Activated T-cell treated with anti-CD3 and anti-CD28 coated beads for 24 hours (primary cell): ENCODE data around the gene ANAPC16.
A peak's percentile ranks its signal among the peaks of the same experiment; 100 is the strongest.
"Not testable (repeated sequence)": the region's sequence is repeated elsewhere in the genome, so short reads cannot be mapped to it uniquely, and the experiment has no call there.

Experiments
- DNase-seq: peaks from one replicate; pipeline ENCODE4 v3.0.0-alpha.2; 2020; ENCODE audit warnings: low read depth

Gene ANAPC16

DNA sequence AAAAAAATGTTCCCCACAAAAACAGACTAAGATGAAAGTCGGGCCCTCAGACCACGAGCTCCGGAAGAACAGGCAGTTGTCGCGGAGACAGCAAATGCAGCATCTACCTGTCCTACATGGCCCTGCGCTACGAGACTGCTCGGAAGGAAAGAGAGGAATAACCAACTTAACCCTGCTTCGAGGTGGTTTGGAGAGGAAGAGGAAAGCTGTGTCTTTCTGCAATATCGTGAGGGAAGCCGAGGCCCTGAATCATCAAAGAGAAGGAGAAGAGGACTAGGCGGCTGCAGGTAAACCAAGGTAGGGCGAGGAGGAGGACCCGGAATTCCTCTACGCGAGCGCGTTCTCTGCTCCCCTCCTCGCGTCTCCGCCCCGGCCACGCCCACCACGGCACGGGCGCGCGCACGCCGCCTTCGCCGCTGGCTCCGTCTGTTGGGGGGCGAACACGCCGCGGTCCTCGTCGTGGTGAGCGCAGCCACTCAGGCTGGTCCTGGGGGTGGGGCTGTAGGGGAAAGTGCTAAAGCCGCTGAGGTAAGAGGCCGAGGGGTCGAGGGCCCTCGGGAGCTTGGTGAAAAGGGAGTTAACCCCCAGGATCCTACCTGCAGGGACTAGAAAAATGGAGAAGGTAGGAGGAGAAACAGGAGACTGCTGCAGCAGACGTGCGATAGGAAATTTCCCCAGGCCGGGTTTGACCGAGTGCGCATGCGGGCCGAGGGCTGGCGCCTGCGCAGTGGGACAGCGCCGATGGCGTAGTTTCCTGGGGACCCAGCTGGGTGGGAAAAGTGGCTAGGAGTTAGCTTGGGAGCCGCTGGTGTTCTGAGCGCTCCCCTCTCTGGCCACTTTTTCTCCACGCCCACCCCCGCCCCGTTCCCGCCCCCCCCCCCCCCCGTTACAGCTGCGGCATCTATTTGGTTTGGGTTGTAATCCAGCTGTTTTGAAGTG, at the start of gene ANAPC16, which contains the start of gene ASCC1:
TSS of gene ANAPC16 (plus strand) at position 402 of the 939 bp plus-strand sequence. CDS start 7,903 bp downstream, outside the sequence.
TSS of gene ASCC1 (minus strand) at position 666 of the 939 bp plus-strand sequence. CDS start 2,978 bp downstream, outside the sequence.
- peak; percentile 92 for DNase-seq

DNA sequence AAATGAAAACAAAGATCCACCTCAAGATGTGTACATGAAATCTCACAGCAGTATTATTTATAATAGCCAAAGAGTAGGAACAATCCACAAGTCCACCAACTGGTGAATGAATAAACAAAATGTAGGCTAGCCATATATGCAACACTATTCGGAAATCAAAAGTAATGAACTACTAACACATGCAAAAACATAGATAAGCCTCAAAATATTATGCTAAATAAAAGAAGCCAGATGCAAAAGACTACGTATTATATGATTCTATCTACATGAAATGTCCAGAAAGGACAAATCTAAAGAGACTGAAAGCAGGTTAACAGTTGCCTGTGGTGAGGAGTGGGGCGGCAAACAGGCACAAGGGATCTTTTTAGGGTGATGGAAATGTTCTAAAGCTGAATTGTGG, 48.7 kb upstream of the ANAPC16 start:
- no peak for DNase-seq

DNA sequence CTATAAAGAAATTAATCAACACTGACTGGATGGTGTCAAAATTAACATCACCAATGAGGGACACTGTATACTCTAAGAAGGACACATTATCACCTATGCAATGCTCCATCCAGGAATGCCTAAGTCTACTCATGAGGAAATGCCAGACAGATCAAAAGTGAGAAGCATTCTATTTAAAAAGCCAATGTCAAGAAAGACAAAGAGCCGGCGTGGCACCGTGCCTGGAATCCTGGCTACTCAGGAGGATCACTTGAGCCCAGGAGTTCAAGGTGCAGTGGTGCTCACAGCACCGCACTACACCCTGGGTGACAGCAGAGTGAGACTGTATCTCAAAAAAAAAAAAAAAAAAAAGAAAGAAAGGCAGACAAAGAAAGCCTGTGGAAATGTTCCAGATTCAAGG, 45.5 kb upstream of the ANAPC16 start:
- DNase-seq = no peak

DNA sequence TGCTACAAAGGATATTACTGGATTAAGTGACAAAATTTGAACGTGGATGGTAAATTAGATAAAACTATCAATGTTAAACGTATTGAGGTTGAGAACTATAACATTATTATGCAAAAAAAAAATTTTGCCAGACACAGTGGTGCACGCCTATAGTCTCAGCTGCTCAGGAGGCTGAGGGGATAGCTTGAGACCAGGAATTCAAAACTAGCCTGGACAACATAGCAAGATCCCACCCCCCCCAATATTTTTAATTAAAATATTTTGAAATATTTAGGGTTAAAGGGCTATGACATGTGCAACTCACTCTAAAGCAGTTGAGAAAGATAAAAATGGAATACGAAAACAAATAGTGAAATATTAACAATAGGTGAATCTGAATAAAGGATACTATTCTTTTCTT, 45.1 kb upstream of the ANAPC16 start:
- DNase-seq = no peak

DNA sequence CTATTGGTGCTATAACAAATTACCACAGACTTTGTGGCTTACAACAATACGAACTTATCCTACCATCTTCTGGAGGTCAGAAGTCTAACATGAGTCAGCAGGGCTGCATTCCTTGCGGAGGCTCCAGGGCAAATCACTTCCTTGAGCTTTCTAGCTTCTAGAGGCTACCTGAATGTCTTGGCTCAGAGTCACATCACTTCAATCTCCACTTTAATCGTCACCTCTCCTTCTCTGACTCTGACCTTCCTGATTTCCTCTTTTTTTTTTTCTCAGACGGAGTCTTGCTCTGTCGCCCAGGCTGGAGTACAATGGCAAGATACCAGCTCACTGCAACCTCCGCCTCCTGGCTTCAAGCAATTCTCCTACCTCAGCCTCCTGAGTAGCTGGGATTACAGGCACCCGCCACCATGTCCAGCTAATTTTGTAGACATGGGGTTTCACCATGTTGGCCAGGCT, 44.6 kb upstream of the ANAPC16 start:
- no peak for DNase-seq

DNA sequence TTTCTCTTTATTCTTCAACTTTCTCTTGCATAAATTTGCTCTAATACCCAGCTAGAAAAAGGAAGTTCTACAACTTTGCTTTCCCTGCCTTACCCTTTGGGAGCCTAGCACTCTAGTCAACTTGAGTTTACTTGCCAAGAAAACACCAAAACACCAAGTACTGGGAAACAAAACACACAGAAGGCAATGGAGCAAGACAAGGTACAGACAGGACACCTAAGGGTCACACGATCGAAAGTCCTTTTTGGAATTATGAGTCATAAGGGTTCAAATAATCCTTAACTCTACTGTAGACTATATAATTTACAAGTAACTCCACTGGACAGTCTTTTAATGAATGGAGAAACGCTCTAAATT, 42.6 kb upstream of the ANAPC16 start:
- no peak for DNase-seq

DNA sequence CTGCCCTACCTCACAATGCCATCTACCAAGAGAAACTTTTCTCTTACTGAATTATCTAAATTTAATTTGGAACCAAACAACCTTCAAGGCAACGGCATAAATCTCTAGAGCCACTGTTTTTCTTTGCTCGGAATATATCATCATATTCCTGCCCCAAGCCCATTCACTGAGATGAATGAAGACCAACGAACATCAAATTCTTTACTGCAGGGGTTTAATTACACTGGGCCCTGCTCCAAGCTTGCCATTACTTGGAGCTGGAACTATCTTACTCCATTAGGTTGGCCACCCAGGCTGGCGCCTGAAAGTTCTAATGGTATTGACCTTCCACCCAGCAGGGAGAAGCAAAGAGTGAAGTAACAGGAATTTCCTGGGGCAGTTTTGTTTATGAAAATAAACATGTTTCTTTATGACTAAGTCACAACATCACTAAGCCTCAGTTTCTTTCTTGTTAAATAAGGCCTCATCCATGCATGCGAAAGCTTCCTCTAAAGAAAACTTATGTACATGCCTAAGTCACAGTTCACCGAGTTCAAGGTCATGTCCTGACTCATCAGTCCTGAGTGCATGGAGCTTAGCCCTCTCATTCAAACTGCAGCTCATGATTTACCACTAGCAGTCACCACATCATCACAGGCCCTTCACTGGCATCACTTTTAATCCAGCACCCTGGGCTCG, 42.1 kb upstream of the ANAPC16 start:
- DNase-seq = no peak

DNA sequence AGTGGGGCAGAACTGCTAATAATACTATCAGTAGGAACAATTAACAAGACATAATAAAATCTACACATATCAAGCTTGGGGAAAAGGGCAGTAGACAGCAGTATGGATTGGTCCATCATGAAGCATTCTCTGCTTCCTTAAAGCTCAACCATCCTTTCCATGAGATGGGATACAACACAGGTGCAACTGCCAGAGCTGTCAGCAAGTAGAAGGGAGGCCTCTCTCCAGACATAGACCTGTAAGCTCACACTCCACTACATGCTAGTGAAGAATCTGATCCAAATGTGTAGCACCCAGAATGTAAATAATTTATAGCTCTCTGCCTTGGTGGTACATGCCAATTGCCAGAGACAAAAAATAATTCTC, 41.5 kb upstream of the ANAPC16 start:
- no peak for DNase-seq

DNA sequence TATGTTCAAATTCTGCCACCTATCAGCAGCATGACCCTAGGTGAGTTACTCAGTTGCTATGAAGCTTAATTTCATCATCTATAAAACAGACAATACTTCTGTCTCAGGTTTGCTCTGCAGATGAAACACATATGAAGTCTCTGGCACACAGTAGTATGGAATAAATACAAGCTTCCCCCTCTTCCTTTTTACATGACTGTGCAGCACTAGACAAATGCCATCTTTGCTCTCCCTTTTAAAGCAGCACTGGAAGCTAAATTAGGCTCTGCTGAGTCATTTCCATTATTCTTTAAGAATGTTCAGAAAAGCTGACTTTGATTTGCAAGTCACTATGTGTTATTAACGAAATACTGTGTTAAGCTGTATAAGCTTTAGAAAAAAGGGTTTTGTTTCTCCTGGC, 40.7 kb upstream of the ANAPC16 start:
- no peak for DNase-seq

DNA sequence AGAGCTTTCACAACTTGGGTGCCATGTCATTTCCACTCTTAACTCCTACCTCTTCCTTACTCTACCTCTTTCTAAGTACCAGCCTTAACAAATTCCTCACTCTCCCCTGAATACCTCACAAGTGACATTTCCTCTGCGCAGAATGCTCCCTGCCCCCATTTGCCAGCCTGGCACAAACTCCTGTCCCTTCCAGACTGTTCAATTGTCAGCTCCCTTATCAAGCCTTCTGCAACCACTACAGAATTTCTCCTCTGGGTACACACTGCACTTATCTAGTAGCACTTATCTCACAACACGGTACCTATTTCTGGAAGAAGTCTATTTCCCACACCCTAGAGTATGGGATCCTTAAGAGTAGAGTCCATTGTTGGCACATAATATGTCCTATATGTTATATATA, 39.1 kb upstream of the ANAPC16 start:
- no peak for DNase-seq

DNA sequence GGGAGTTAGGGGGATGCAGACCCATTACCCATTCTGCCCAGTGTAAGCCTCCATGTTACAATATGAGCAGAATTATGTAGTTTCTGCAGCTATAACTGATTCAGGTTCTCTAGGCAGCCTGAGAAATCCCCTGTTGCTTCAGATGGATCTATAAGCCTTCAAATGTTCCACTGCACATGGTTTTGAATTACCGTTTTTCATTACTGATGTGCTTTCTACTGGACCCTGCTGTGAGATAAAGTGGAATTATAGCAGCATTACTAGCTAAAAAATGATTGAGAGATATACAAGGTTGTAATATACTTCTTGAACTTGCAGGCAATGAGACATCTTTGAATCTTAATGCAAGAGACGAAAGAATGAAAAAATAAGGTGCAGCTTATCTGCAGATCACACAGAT, 38.4 kb upstream of the ANAPC16 start:
- no peak for DNase-seq

DNA sequence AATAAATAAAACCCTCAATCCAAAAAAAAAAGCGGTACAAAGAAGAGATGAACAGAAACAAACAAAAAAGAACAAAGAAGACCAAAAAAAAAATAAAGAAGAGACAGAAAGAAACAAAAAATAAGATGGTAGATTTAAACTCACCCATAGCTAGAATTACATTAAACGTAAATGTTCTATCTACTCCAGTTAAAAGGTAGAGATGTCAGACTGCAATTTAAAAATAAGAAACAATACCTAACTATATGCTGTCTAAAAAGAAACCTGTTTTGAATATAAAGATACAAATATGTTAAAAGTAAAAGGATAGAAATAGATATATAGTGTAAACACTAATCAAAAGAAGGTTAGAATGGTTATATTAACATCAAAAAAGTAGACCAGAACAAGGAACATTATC, 31.7 kb upstream of the ANAPC16 start:
- DNase-seq = no peak

DNA sequence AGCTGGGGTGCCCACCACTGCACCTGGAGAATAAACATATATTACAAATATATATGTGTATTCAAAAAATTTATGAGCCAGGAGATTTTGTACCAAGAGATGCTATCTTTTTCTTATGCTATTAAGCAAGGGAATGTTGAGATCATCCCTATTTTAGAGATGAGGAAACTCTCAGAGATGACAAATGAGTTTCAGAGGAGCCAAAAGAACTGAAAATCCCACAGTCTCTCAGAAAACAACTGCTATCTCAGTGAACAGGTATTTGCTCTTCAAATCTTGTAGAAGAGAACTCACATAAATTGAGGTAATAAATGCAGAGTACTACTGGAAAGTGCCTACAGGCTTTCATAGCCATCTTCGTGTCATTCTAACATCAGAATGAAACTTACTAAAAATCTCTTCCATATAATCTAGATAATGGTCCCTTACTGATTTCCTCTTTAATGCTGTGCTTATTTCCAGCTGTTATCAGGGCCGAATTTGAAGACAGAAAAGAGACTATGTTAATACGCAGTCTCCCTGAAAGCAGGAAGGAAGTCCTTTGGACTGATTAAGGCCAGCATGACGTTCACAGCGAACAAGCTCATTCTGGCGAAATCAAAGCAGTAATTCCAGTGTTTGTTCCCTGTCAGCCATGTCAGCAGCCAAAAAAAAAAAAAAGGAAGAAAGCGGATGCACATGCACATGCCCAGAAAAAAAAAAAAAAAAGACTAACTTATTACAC, 29.4 kb upstream of the ANAPC16 start:
- DNase-seq = no peak

DNA sequence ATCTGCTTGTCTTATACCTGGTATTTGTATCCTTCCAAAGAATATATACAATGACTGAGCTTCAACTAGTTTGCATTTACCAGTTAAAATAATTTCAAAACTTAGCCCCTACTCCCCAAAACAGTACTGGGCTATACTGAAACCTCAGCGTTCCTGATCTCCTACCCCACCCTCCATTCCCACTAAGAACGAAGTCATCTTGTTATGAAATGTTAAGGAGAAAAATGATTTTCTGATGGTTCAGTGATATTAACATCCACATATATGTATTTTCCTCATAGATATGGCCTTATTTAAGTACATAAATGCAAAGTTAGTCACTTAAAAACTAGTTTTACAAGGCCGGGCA, 28.9 kb upstream of the ANAPC16 start:
- no peak for DNase-seq

DNA sequence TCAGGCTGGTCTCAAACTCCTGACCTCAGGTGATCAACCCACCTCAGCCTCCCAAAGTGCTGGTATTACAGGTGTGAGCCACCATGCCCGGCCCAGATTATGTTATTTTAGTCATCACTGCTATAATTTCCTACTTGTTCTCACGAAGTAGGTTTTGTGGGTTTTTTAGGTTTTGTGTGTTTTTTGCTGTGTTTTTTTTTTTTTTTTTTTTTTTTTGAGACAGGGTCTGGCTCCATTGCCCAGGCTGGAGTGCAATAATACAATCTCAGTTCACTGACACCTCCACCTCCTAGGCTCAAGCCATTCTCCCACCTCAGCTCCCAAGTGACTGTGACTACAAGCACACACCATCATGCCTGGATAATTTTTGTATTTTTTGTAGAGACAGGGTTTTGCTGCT, 20.9 kb upstream of the ANAPC16 start:
- no peak for DNase-seq

DNA sequence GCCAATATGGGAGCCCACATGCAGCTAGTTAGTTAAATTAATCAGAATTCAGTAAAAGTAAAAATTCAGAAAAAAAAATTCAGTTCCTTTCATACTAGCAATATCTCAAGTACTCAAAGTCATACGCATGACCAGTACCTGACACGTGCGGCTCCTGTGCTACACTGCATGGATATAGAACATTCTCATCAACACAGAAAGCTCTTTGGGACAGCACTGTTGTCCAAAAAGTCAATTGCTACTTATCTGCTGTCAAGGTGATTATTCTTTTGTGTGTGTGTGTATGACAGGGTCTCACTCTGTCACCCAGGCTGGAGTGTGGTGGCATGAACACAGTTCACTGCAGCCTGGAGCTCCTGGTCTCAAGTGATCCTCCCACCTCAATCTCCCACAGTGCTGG, 14.9 kb upstream of the ANAPC16 start:
- no peak for DNase-seq

DNA sequence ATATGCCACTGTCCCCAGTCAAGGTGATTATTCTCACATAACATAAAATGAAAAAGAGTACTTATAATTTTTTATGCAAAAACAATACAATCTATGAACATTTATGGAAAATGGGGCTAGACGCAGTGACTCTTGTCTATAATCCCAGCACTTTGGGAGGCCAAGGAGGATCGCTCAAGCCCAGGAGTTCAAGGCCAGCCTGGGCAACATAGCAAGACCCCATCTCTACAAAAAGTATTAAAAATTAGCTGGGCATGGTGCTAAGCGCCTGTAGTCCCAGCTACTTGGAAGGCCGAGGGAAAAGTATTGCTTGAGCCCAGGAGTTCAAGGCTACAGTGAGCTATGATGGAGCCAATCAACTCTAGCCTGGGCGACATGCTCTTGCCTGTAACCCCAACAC, 14.5 kb upstream of the ANAPC16 start:
- DNase-seq = no peak

DNA sequence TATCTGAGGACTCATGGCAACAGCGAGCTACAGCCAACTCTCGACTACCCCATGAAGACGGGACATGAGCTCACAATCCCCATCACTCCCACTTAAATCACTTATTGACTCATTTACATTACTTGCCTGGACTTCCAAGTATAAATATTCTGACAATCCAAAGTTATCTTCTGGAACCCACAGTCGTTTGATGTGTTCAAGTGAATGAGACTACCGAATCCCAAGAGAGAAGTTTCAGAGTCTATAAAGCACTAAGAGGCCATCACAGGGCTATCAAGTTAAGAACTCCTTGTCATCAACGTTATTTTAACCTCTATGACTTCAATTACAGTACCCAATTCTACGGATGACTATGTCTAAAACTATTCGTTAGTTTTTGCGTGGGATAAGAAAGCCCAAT, 11.5 kb upstream of the ANAPC16 start:
- no peak for DNase-seq

DNA sequence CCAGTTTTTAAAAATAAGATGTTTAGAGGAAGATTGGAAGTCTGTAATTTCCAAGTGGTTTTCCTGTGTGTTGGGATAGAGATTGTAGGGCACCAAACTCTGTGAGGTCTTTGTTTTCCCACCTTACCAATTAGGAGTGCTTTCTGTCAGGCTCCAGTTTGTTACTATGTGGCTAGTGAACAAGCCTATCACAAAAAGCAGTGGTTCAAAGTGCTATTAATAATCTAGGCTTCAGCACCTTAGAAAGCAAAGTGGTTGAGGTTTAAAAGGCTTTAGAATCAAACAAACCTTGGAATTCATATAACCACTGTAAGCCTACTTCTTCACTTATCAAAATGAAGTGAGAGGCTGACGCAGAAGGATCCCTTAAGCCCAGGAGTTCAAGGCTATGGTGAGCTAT, 11.1 kb upstream of the ANAPC16 start:
- DNase-seq = no peak

DNA sequence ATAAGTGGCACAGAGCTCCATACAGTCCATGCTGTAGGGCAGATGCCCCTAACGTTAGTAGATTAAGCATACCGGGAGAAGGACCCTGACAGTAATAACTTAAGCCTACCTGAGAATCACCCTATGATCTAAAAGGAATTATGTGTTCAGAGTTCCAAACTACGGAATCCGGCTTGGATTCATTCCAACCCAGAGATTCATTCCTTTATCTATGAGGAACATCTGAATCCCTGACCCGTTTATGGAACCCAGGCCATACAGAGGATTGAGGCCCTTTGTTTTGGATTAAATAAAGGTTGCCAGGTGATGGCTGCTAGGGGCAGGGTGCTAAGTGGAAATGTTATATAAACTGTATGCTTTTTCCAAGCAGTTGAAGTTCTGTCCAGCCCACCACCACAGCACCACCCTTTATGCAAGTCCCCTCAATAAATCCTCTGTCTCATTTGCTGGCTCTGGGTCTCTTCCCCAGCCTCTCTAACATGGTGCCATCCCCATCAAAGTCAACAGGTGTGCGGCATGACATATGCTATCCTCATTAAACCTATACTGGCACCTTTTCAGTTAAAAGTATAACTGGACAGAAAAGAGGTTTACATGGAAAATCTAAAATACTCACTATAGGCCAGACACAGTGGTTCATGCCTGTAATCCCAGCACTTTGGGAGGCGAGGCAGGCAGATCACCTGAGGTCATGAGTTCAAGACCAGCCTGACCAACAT, 9.1 kb upstream of the ANAPC16 start:
- DNase-seq = no peak

DNA sequence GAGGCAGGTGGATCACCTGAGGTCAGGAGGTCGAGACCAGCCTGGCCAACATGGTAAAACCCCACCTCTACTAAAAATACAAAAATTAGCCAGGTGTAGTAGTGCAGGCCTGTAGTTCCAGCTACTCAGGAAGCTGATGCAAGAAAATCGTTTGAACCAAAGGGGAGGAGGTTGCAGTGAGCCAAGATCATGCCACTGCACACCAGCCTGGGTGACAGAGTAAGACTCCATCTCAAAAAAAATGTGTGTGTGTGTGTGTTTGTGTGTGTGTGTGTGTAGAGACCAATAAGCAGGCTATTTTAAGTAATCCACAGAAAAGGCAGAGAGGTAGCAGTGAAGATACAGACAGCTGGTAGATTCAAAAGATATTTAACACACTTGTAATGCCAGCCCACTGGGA, 7.3 kb upstream of the ANAPC16 start:
- DNase-seq = not testable (repeated sequence)

DNA sequence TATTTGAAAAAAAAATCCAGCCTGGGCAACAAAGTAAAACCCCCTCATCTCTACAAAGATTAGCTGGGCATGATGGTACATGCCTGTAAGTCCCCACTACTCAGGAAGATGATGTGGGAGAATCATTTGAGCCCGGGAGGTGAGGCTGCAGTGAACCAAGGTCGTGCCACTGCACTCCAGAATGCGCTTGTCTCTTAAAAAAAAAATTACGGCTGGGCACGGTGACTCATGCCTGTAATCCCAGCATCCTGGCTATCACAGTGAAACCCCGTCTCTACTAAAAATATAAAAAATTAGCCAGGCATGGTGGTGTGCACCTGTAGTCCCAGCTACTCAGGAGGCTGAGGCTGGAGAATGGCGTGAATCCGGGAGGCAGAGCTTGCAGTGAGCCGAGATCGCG, 4.4 kb upstream of the ANAPC16 start:
- not testable (repeated sequence) for DNase-seq
